MM.1S (cell line): ENCODE results near the gene PRR36.

Experiments
- DNase-seq: peaks from one replicate; pipeline ENCODE4 v3.0.0-alpha.2; 2015
- H2AFZ ChIP-seq: fragments of 300-600 bp; sonication (generic); 2 replicates; pipeline ENCODE4 v1.6.0; 2016; ENCODE audit warnings: antibody characterized with exemption, low read length
- H3F3A ChIP-seq: fragments of 300-600 bp; sonication (generic); 2 replicates; pipeline ENCODE4 v1.6.1; 2016; ENCODE audit warnings: mild to moderate bottlenecking, antibody characterized with exemption, low read length, moderate library complexity, mixed read lengths; ENCODE audit not compliant: insufficient read depth
- H3K27ac ChIP-seq: fragments of 300-600 bp; sonication (generic); 2 replicates; pipeline ENCODE4 v1.5.1; 2016; ENCODE audit warnings: mild to moderate bottlenecking, low read length
- H3K27me3 ChIP-seq: fragments of 300-600 bp; sonication (generic); replicated peaks from 2 replicates; pipeline ENCODE4 v1.6.0; 2016; ENCODE audit warnings: low read length; ENCODE audit not compliant: insufficient read depth
- H3K36me3 ChIP-seq: fragments of 300-600 bp; sonication (generic); replicated peaks from 2 replicates; pipeline ENCODE4 v1.6.1; 2016; ENCODE audit warnings: mild to moderate bottlenecking, low read length, mixed read lengths; ENCODE audit not compliant: insufficient read depth
- H3K4me1 ChIP-seq: fragments of 300-600 bp; sonication (generic); 2 replicates; pipeline ENCODE4 v1.6.1; 2016; ENCODE audit warnings: low read length, mixed read lengths
- H3K4me2 ChIP-seq: fragments of 300-600 bp; sonication (generic); 2 replicates; pipeline ENCODE4 v1.6.0; 2016; ENCODE audit warnings: low read depth, low read length
- H3K4me3 ChIP-seq: fragments of 300-600 bp; sonication (generic); 2 replicates; pipeline ENCODE4 v1.5.1; 2016; ENCODE audit warnings: low read length, mixed read lengths
- H3K79me2 ChIP-seq: fragments of 300-600 bp; sonication (generic); 2 replicates; pipeline ENCODE4 v1.6.1; 2016; ENCODE audit warnings: mixed run types, low read length, mixed read lengths
- H3K9ac ChIP-seq: fragments of 300-600 bp; sonication (generic); 2 replicates; pipeline ENCODE4 v1.6.1; 2016; ENCODE audit warnings: low read length, mixed read lengths
- H3K9me2 ChIP-seq: fragments of 300-600 bp; sonication (generic); replicated peaks from 2 replicates; pipeline ENCODE4 v1.6.1; 2016; ENCODE audit warnings: mild to moderate bottlenecking, low read length, mixed read lengths; ENCODE audit not compliant: insufficient read depth
- H3K9me3 ChIP-seq: fragments of 300-600 bp; sonication (generic); replicated peaks from 2 replicates; pipeline ENCODE4 v1.6.1; 2016; ENCODE audit warnings: mild to moderate bottlenecking, low read length, mixed read lengths; ENCODE audit not compliant: insufficient read depth
- H4K20me1 ChIP-seq: fragments of 300-600 bp; sonication (generic); 2 replicates; pipeline ENCODE4 v1.6.1; 2016; ENCODE audit warnings: mild to moderate bottlenecking, low read length, moderate library complexity, mixed read lengths; ENCODE audit not compliant: insufficient read depth
- EZH2 ChIP-seq: fragments of 300-600 bp; sonication (generic); optimal IDR thresholded peaks from 2 replicates; pipeline ENCODE3; 2017; ENCODE audit warnings: low read depth, mild to moderate bottlenecking, antibody characterized with exemption, low read length, mixed read lengths
- EZH2phosphoT487 ChIP-seq: fragments of 300-600 bp; sonication (generic); IDR thresholded peaks from 2 replicates; pipeline ENCODE4 v1.6.1; 2018; ENCODE audit warnings: antibody characterized with exemption, low read length
- TF ChIP-seq, protein P1 (sequence below): fragments of 300-600 bp; sonication (generic); IDR thresholded peaks from 2 replicates; pipeline ENCODE4 v1.5.1; 2016; ENCODE audit warnings: antibody characterized with exemption, low read length, mixed read lengths

PRR36 gene

DNA sequence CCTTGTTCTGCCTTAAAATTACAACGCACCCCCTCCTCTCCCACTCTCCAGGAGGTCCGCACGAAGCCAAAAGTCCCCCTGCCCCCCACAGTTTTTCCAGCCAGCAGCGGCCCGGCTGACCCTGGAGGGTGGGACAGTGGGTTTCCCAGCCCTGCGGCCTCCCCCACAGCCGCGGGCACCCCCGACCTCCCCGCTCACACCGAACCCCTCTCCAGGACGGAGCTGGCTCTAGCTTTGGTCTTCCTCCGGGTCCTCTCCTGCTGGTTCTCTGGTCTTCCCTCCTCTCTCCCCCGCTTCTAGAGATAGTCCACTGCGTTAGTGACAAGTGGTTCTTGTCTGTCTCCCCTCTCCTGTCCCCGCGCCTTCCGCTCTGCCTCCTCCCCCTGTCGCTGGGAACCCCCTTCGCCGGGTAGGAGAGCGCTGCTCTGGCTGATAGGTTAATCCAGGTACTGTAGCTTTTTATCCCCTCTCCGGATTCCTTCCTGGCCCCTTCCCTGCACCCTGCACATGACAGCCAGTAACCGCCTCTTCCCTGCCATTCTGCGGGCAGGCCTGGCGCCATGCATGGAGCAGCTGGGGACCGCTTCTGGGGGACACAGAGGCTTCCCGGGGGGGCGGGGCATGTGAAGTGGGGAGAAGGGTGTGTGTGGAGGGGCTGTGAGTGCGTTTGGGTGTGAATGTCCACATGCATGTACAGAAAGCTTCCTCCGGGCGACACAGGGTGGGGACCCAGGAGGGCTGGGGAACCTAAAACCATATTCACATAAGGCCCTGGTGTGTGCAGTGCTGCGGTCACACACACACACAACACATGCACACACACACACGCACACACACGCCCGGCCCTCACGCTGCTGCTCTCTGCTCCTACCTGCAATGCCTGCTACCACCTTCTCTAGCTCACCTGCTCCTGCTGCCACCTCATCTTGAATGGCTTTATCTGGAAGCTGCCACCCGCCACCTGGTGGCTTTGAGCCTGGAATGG, 17.2 kb downstream of the PRR36 start:
- Histone ChIP-seq H2AFZ (no peak overlapping the region), H3K4me2 (no peak overlapping the region), H3K9ac (no peak overlapping the region), H3K27ac (no peak overlapping the region), H4K20me1 (no peaks in the 10 kb centered on the region), H3K27me3 (peaks cover 36% of the 10 kb centered on the region), H3K4me1 (0 out of 2 replicates have a peak, but pooled peaks cover 3% of the 10 kb centered on the region), H3K4me3 (no peak overlapping the region), H3K36me3 (no peaks in the 10 kb centered on the region), H3K9me2 (no peaks in the 10 kb centered on the region), H3K9me3 (no peaks in the 10 kb centered on the region), H3F3A (no peaks in the 10 kb centered on the region), H3K79me2 (no peaks in the 10 kb centered on the region)
- no peak for DNase-seq
- TF ChIP-seq EZH2phosphoT487 (no peak), EZH2 (no peak)
- TF ChIP-seq, protein P1, sequence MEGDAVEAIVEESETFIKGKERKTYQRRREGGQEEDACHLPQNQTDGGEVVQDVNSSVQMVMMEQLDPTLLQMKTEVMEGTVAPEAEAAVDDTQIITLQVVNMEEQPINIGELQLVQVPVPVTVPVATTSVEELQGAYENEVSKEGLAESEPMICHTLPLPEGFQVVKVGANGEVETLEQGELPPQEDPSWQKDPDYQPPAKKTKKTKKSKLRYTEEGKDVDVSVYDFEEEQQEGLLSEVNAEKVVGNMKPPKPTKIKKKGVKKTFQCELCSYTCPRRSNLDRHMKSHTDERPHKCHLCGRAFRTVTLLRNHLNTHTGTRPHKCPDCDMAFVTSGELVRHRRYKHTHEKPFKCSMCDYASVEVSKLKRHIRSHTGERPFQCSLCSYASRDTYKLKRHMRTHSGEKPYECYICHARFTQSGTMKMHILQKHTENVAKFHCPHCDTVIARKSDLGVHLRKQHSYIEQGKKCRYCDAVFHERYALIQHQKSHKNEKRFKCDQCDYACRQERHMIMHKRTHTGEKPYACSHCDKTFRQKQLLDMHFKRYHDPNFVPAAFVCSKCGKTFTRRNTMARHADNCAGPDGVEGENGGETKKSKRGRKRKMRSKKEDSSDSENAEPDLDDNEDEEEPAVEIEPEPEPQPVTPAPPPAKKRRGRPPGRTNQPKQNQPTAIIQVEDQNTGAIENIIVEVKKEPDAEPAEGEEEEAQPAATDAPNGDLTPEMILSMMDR, result no peak

GRCh38 chr19:7856109-7856591, 18.0 kb downstream of the PRR36 start:
- no peak overlapping the region for H3K27ac ChIP-seq
- H3K4me2 ChIP-seq, result no peak overlapping the region
- 0 out of 2 replicates have a peak, but pooled peaks cover 3% of the 10 kb centered on the region for H3K4me1 ChIP-seq
- no peak overlapping the region for H2AFZ ChIP-seq
- no peaks in the 10 kb centered on the region for H4K20me1 ChIP-seq
- H3K27me3 ChIP-seq, result peaks cover 42% of the 10 kb centered on the region
- H3F3A ChIP-seq, result no peaks in the 10 kb centered on the region
- no peaks in the 10 kb centered on the region for H3K79me2 ChIP-seq
- H3K4me3 ChIP-seq, result no peak overlapping the region
- DNase-seq, result no peak
- no peak overlapping the region for H3K9ac ChIP-seq
- H3K9me2 ChIP-seq, result no peaks in the 10 kb centered on the region
- H3K9me3 ChIP-seq, result no peaks in the 10 kb centered on the region
- H3K36me3 ChIP-seq, result no peaks in the 10 kb centered on the region
- TF ChIP-seq EZH2 (no peak), EZH2phosphoT487 (no peak)
- TF ChIP-seq, protein P1, result no peak

- Histone ChIP-seq H3F3A (no peaks in the 10 kb centered on the region), H3K9me3 (no peaks in the 10 kb centered on the region), H4K20me1 (no peaks in the 10 kb centered on the region), H3K4me1 (0 out of 2 replicates have a peak, but pooled peaks cover 3% of the 10 kb centered on the region), H3K36me3 (no peaks in the 10 kb centered on the region), H3K27ac (no peak overlapping the region), H2AFZ (no peak overlapping the region), H3K27me3 (peaks cover 42% of the 10 kb centered on the region), H3K79me2 (no peaks in the 10 kb centered on the region), H3K4me2 (no peak overlapping the region), H3K4me3 (no peak overlapping the region), H3K9me2 (no peaks in the 10 kb centered on the region), H3K9ac (no peak overlapping the region)
- DNase-seq, result no peak
- TF ChIP-seq EZH2phosphoT487, result no peak
- TF ChIP-seq, protein P1, result no peak
- no peak for TF ChIP-seq EZH2
Measured at GRCh38 chr19:7855426-7856108, 18.6 kb downstream of the PRR36 start.
